Epithelial cell of proximal tubule (primary cell): ENCODE data around the gene ZNF8. TPM values are rescaled to one million over a fixed set of nuclear protein-coding genes. Genes with fewer than 3 reads are reported as not detected.

Source experiments
- DNase-seq: peaks from one replicate; pipeline ENCODE4 v3.0.0-alpha.2; 2011; ENCODE audit warnings: low read depth
- H3K4me3 ChIP-seq: 2 replicates; pipeline ENCODE4 v1.5.1; 2011; ENCODE audit warnings: low read depth, mild to moderate bottlenecking, low read length
- total RNA-seq: library from RNA; depleted of rRNA; stranded (reverse); fragments of >200 nt; gene quantifications from 2 replicates; pipeline ENCODE4 v1.2.3, GENCODE V29; 2015
- TF ChIP-seq, protein P1 (sequence below): conservative IDR thresholded peaks from 2 replicates; pipeline ENCODE4 v1.5.1; 2012; ENCODE audit warnings: low read depth, mild to moderate bottlenecking, low read length

The ZNF8 gene
- total RNA-seq, 1 donor from 2014 or later = 4.5 TPM

DNA sequence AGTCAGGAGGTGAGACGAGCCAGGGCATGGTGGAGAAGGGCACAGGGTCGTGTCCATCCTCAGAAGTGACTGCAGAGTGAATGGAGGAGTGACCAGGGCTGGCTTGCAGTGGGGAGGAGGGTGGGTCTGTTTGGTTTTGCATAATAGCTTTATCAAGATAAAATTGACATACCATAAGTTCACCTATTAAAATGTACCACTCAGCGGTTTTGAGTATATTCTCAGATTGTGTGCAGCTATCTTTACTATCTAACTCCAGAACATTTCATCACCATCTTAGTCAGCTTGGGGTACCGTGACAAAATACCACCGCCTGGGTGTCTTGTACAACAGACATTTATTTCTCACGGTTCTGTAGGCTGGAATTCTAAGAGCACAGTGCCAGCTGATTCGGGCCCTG is 13.2 kb downstream of the ZNF8 start:
- no peak overlapping the region for H3K4me3 ChIP-seq
- TF ChIP-seq, protein P1, sequence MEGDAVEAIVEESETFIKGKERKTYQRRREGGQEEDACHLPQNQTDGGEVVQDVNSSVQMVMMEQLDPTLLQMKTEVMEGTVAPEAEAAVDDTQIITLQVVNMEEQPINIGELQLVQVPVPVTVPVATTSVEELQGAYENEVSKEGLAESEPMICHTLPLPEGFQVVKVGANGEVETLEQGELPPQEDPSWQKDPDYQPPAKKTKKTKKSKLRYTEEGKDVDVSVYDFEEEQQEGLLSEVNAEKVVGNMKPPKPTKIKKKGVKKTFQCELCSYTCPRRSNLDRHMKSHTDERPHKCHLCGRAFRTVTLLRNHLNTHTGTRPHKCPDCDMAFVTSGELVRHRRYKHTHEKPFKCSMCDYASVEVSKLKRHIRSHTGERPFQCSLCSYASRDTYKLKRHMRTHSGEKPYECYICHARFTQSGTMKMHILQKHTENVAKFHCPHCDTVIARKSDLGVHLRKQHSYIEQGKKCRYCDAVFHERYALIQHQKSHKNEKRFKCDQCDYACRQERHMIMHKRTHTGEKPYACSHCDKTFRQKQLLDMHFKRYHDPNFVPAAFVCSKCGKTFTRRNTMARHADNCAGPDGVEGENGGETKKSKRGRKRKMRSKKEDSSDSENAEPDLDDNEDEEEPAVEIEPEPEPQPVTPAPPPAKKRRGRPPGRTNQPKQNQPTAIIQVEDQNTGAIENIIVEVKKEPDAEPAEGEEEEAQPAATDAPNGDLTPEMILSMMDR = no peak
- no peak for DNase-seq

GRCh38 chr19:58294743-58295374 is 16.1 kb downstream of the ZNF8 start:
- no peak for DNase-seq
- TF ChIP-seq, protein P1 = no peak
- no peak overlapping the region for H3K4me3 ChIP-seq

DNA sequence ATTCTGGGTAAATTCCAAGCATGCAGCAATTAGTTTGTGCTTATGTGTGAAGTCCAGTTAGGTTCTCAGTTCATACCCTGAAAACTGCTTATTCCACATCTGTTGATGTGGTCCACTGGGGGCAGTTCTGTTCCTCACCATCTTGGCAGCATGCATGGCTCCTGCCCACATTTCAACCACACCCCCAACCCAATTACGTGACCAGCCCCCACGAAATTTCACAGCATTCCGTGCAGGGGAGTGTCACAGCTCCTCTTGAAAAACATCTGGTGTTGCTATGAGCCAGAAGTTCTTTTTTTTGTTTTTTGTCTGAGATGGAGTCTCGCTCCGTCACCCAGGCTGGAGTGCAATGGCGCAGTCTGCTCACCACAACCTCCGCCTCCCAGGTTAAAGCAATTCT is 17.3 kb downstream of the ZNF8 start:
- TF ChIP-seq, protein P1 = no peak
- no peak overlapping the region for H3K4me3 ChIP-seq
- no peak for DNase-seq

DNA sequence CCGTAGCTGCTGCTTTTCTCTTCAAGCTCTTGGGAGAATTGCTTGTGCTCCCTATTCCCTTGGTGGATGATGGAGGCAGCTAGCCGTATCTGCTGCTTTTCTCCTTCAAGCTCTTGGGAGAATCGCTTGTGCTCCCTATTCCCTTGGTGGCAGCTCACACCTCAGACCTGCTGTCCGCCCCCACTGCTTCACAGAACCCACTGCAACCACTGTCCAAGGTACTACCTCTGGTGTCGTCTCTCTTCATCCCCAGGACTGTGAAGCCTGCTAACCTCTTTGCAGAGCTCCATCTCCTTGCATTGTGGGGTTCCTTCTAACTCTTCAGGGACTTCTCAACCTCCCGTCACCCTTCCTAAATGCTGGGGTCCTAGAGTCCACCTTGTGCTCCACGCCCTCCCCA is 21.9 kb downstream of the ZNF8 start:
- H3K4me3 ChIP-seq = no peak overlapping the region
- DNase-seq = no peak
- TF ChIP-seq, protein P1 = no peak

- no peak for DNase-seq
- TF ChIP-seq, protein P1 = no peak
- H3K4me3 ChIP-seq = peak overlapping the region; percentile 75
Measured at GRCh38 chr19:58304255-58304654, 25.5 kb downstream of the ZNF8 start.

DNA sequence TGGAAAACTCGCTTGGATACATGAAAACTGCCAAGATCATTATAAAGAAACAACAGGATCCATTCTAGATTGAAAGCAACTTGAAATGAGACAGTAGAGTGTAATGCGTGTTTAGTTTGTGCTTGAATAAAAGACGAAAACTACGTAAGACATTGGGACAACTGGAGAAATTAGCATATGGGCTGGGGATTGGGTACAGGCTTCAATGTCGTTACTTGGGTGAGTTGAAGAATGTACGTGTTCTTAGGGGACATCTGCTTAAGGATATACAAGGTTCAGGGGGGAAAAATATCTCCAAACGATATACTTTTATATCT is 26.0 kb downstream of the ZNF8 start:
- TF ChIP-seq, protein P1 = no peak
- DNase-seq = no peak
- peak overlapping the region; percentile 75 for H3K4me3 ChIP-seq
